H1 (cell line): ENCODE results near the gene TAS2R30. TPM values are rescaled to one million over a fixed set of nuclear protein-coding genes. Genes with fewer than 3 reads are reported as not detected.

ENCODE experiments used
- CTCF ChIA-PET: fragments of 300-600 bp; sonication (Branson Sonifier 250); formaldehyde crosslinking; loops from one replicate; lab custom pipeline; 2021; ENCODE audit not compliant: partially characterized antibody; lab: Charles Lee
- POLR2A ChIA-PET: fragments of 300-600 bp; sonication (Branson Sonifier 250); formaldehyde crosslinking; loops from one replicate; lab custom pipeline; 2021; ENCODE audit warnings: inconsistent platforms; ENCODE audit not compliant: partially characterized antibody; lab: Charles Lee
- DNase-seq, 2 experiments: peaks; one replicate each; pipeline versions ENCODE4 v3.0.0 to v3.0.0-alpha.2; 2010 to 2022; ENCODE audit warnings: low spot score in 2 of 2, low read depth in 1 of 2, mixed read lengths in 1 of 2
- FAIRE-seq: peaks from 2 replicates; lab custom pipeline; 2011; peaks lifted over from hg19 to GRCh38; lab: Jason Lieb, UNC
- H2AFZ ChIP-seq: 2 replicates; pipeline ENCODE4 v1.8.1; 2012; ENCODE audit warnings: low read length, inconsistent platforms
- H2AK5ac ChIP-seq: 2 replicates; pipeline ENCODE4 v1.6.1; 2013; ENCODE audit warnings: low read depth, low read length
- H2BK120ac ChIP-seq: replicated peaks from 2 replicates; pipeline ENCODE3; 2013; ENCODE audit warnings: low read depth, low read length, inconsistent platforms
- H2BK12ac ChIP-seq: 2 replicates; pipeline ENCODE4 v1.6.1; 2013; ENCODE audit warnings: low read depth, low read length
- H2BK15ac ChIP-seq: 2 replicates; pipeline ENCODE4 v1.6.1; 2013; ENCODE audit warnings: low read length
- H2BK20ac ChIP-seq: 2 replicates; pipeline ENCODE4 v1.6.1; 2013; ENCODE audit warnings: low read length
- H2BK5ac ChIP-seq: 2 replicates; pipeline ENCODE4 v1.6.1; 2013; ENCODE audit warnings: low read depth, low read length
- H3K14ac ChIP-seq: 2 replicates; pipeline ENCODE4 v1.6.1; 2013; ENCODE audit warnings: inconsistent platforms; ENCODE audit not compliant: insufficient read length
- H3K18ac ChIP-seq: 2 replicates; pipeline ENCODE4 v1.6.1; 2013; ENCODE audit warnings: low read length; ENCODE audit errors: extremely low read depth
- H3K23ac ChIP-seq: 2 replicates; pipeline ENCODE4 v1.6.1; 2013; ENCODE audit warnings: inconsistent platforms; ENCODE audit not compliant: insufficient read length
- H3K23me2 ChIP-seq: 2 replicates; pipeline ENCODE4 v1.6.1; 2013; ENCODE audit warnings: low read depth, low read length
- H3K27ac ChIP-seq: 2 replicates; pipeline ENCODE4 v1.6.1; 2011; ENCODE audit warnings: low read depth, low read length, inconsistent platforms
- H3K27me3 ChIP-seq, 4 experiments: replicated peaks in 1 of 4; 1 replicate in 1 of 4; 2 replicates in 3 of 4; pipeline versions ENCODE4 v1.6.1 to v1.8.1; 2011 to 2013; ENCODE audit warnings: low read length in 3 of 4, mild to moderate bottlenecking in 3 of 4, inconsistent platforms in 2 of 4, mixed read lengths in 2 of 4, moderate library complexity in 1 of 4; ENCODE audit not compliant: control insufficient read depth in 3 of 4, insufficient read depth in 3 of 4; ENCODE audit errors: extremely low read depth in 1 of 4
- H3K36me3 ChIP-seq, 4 experiments: 2 replicates each; pipeline versions ENCODE4 v1.6.1 to v1.8.1; 2011 to 2013; ENCODE audit warnings: mild to moderate bottlenecking in 4 of 4, low read length in 3 of 4, moderate library complexity in 2 of 4, control low read depth in 1 of 4, inconsistent platforms in 1 of 4; ENCODE audit not compliant: insufficient read depth in 4 of 4, control insufficient read depth in 2 of 4
- H3K4ac ChIP-seq: replicated peaks from 2 replicates; pipeline ENCODE3; 2013; ENCODE audit warnings: low read length, low read depth, mixed read lengths, inconsistent platforms; ENCODE audit not compliant: insufficient read length
- H3K4me1 ChIP-seq, 4 experiments: replicated peaks in 1 of 4; 1 replicate in 1 of 4; 2 replicates in 3 of 4; pipeline versions ENCODE4 v1.6.1 to v1.8.1; 2011 to 2013; ENCODE audit warnings: low read length in 3 of 4, inconsistent platforms in 2 of 4, mixed read lengths in 1 of 4; ENCODE audit not compliant: insufficient read depth in 4 of 4, control insufficient read depth in 3 of 4
- H3K4me2 ChIP-seq, 2 experiments: 2 replicates each; pipeline versions ENCODE4 v1.6.1 to v1.8.1; 2011 to 2013; ENCODE audit warnings: low read depth in 2 of 2, low read length in 2 of 2, control low read depth in 1 of 2, inconsistent platforms in 1 of 2, mild to moderate bottlenecking in 1 of 2; ENCODE audit not compliant: insufficient read depth in 1 of 2
- H3K4me3 ChIP-seq, 4 experiments: fragments of 200-600, 300-600 bp in 1 of 4; sonication (generic), shearing (Covaris generic), sonication (Bioruptor Twin) in 1 of 4; 2 replicates each; pipeline versions ENCODE4 v1.5.1 to v1.8.1; 2011 to 2016; ENCODE audit warnings: low read length in 4 of 4, low read depth in 3 of 4, control low read depth in 2 of 4, inconsistent platforms in 2 of 4, mild to moderate bottlenecking in 2 of 4, mixed read lengths in 1 of 4, moderate library complexity in 1 of 4; ENCODE audit not compliant: insufficient read depth in 2 of 4; ENCODE audit errors: extremely low read depth in 1 of 4
- H3K56ac ChIP-seq: replicated peaks from 2 replicates; pipeline ENCODE3; 2013; ENCODE audit warnings: low read depth, mild to moderate bottlenecking, mixed read lengths, low read length, inconsistent platforms; ENCODE audit not compliant: insufficient read length
- H3K79me1 ChIP-seq: 2 replicates; pipeline ENCODE4 v1.6.1; 2013; ENCODE audit warnings: low read depth, low read length, control low read depth
- H3K79me2 ChIP-seq, 2 experiments: 2 replicates each; pipeline versions ENCODE4 v1.6.1 to v1.8.1; 2012 to 2013; ENCODE audit warnings: low read length in 2 of 2, mild to moderate bottlenecking in 2 of 2, inconsistent platforms in 1 of 2; ENCODE audit not compliant: insufficient read depth in 2 of 2, control insufficient read depth in 1 of 2
- H3K9ac ChIP-seq, 4 experiments: replicated peaks in 1 of 4; 1 replicate in 1 of 4; 2 replicates in 3 of 4; pipeline versions ENCODE4 v1.6.1 to v1.8.1; 2011 to 2013; ENCODE audit warnings: low read depth in 3 of 4, low read length in 3 of 4, control low read depth in 2 of 4, mild to moderate bottlenecking in 2 of 4, moderate library complexity in 2 of 4, inconsistent platforms in 1 of 4; ENCODE audit errors: extremely low read depth in 1 of 4
- H3K9me3 ChIP-seq, 2 experiments: 2 replicates each; pipeline versions ENCODE4 v1.6.1 to v1.8.1; 2012 to 2013; ENCODE audit warnings: mild to moderate bottlenecking in 2 of 2, moderate library complexity in 2 of 2, control low read depth in 1 of 2, inconsistent platforms in 1 of 2, low read depth in 1 of 2, low read length in 1 of 2, mixed read lengths in 1 of 2; ENCODE audit not compliant: insufficient read depth in 2 of 2
- H4K20me1 ChIP-seq, 2 experiments: replicated peaks in 1 of 2; 2 replicates each; pipeline versions ENCODE3 to v1.8.1; 2011 to 2013; ENCODE audit warnings: inconsistent platforms in 2 of 2, low read length in 2 of 2, mild to moderate bottlenecking in 1 of 2; ENCODE audit not compliant: insufficient read depth in 2 of 2, control insufficient read depth in 1 of 2
- H4K5ac ChIP-seq: 2 replicates; pipeline ENCODE4 v1.6.1; 2013; ENCODE audit warnings: low read length, low read depth, mixed read lengths, inconsistent platforms; ENCODE audit not compliant: insufficient read length
- H4K8ac ChIP-seq: 2 replicates; pipeline ENCODE4 v1.8.0; 2013; ENCODE audit warnings: mild to moderate bottlenecking, moderate library complexity, low read length, inconsistent platforms; ENCODE audit not compliant: insufficient read depth; ENCODE audit errors: extremely low read depth
- H4K91ac ChIP-seq: replicated peaks from 2 replicates; pipeline ENCODE3; 2013; ENCODE audit warnings: low read length, mixed read lengths, inconsistent platforms; ENCODE audit not compliant: insufficient read length
- ATF2 ChIP-seq: IDR thresholded peaks from 2 replicates; pipeline ENCODE4 v1.6.1; 2012; ENCODE audit warnings: low read length, inconsistent platforms
- CBX8 ChIP-seq: fragments of 300-800, 300-1000 bp; sonication (generic); IDR thresholded peaks from 2 replicates; pipeline ENCODE4 v1.7.1; 2016; ENCODE audit warnings: low read depth, low read length, borderline replicate concordance
- CHD1 ChIP-seq: IDR thresholded peaks from 2 replicates; pipeline ENCODE4 v1.6.1; 2012; ENCODE audit warnings: low read depth, low read length, improper control_type of control experiment
- CREB1 ChIP-seq: IDR thresholded peaks from 2 replicates; pipeline ENCODE4 v1.6.1; 2012; ENCODE audit warnings: inconsistent platforms
- FOSL1 ChIP-seq: IDR thresholded peaks from 2 replicates; pipeline ENCODE4 v1.6.1; 2011; ENCODE audit warnings: mild to moderate bottlenecking, low read depth, low read length, moderate library complexity; ENCODE audit not compliant: insufficient read depth
- JUN ChIP-seq: IDR thresholded peaks from 2 replicates; pipeline ENCODE4 v1.6.1; 2011; ENCODE audit warnings: low read depth, mild to moderate bottlenecking, improper control_type of control experiment, low read length
- KDM1A ChIP-seq: fragments of 200-600, 300-600 bp; sonication (generic); IDR thresholded peaks from 2 replicates; pipeline ENCODE4 v1.7.1; 2016; ENCODE audit warnings: mild to moderate bottlenecking, low read length, borderline replicate concordance
- MAFK ChIP-seq: IDR thresholded peaks from 2 replicates; pipeline ENCODE4 v1.6.1; 2012; ENCODE audit warnings: low read depth, mild to moderate bottlenecking, improper control_type of control experiment, low read length
- NRF1 ChIP-seq: IDR thresholded peaks from 2 replicates; pipeline ENCODE4 v1.6.1; 2011; ENCODE audit warnings: mild to moderate bottlenecking, low read depth, low read length, improper control_type of control experiment
- POLR2A ChIP-seq, 2 experiments: IDR thresholded peaks; 1 replicate in 1 of 2; 2 replicates in 1 of 2; pipeline ENCODE4 v1.6.1; 2011; ENCODE audit warnings: low read depth in 2 of 2, low read length in 2 of 2, mild to moderate bottlenecking in 2 of 2; ENCODE audit errors: control extremely low read depth in 1 of 2
- RXRA ChIP-seq: IDR thresholded peaks from 2 replicates; pipeline ENCODE4 v1.6.1; 2011; ENCODE audit warnings: low read depth, mild to moderate bottlenecking, low read length, moderate library complexity; ENCODE audit not compliant: insufficient read depth
- SIN3A ChIP-seq, 2 experiments: IDR thresholded peaks in 1 of 2; conservative IDR thresholded peaks in 1 of 2; 2 replicates each; pipeline ENCODE4 v1.6.1; 2011 to 2012; ENCODE audit warnings: low read length in 2 of 2, improper control_type of control experiment in 1 of 2, low read depth in 1 of 2, mild to moderate bottlenecking in 1 of 2
- SP2 ChIP-seq: IDR thresholded peaks from 2 replicates; pipeline ENCODE4 v1.6.1; 2012; ENCODE audit warnings: mild to moderate bottlenecking, low read length, inconsistent platforms
- SP4 ChIP-seq: IDR thresholded peaks from 2 replicates; pipeline ENCODE4 v1.6.1; 2012; ENCODE audit warnings: low read length, inconsistent platforms
- TAF1 ChIP-seq: IDR thresholded peaks from 2 replicates; pipeline ENCODE4 v1.6.1; 2011; ENCODE audit warnings: mild to moderate bottlenecking, low read depth, low read length
- WGBS, 2 experiments: shearing (Covaris generic) in 1 of 2; methylation state at CpG; one replicate each; pipeline versions ENCODE4 v1.1.6 to v1.1.7; 2013 to 2015; ENCODE audit warnings: low lambda C conversion rate in 2 of 2, mixed read lengths in 2 of 2, inconsistent platforms in 1 of 2, low coverage in 1 of 2, missing lambda C conversion rate in 1 of 2; ENCODE audit not compliant: insufficient replicate concordance in 2 of 2, insufficient coverage in 1 of 2, insufficient read length in 1 of 2; ENCODE audit errors: extremely low coverage in 1 of 2, missing lambda C conversion rate in 1 of 2; 5-methylcytosine and 5-hydroxymethylcytosine counted together
- polyA plus RNA-seq, 7 experiments: library from polyadenylated mRNA; depleted of rRNA in 3 of 7; stranded (reverse) in 5 of 7; unstranded in 2 of 7; fragments of >200 nt in 5 of 7; fragments of 200-250 nt in 2 of 7; gene quantifications; 1 replicate in 5 of 7; 2 replicates in 1 of 7; 4 replicates in 1 of 7; pipeline versions ENCODE4 v1.2.1 to v1.2.3, GENCODE V29; 2011 to 2013; ENCODE audit warnings: missing spikeins in 2 of 7, mixed read lengths in 2 of 7
- total RNA-seq: library from RNA; stranded (reverse); fragmentation: NEBNext Ultra II Directional; extraction: Animal tissue kit (Norgen Biotek cat#: 25700); gene quantifications from 2 replicates; pipeline ENCODE4 v1.2.1, GENCODE V29; 2021

Gene TAS2R30
- total and polyA plus RNA-seq, 2 of the 8 experiments (the other 6 are each of a cell fraction or from before 2014, with no cell fraction given) = 0.33 to 1.0 TPM

GRCh38 chr12:11130382-11130781 lies 4.1 kb downstream of the TAS2R30 start:
- Histone ChIP-seq H2AK5ac (no peak overlapping the region), H4K20me1 (no peaks in the 10 kb centered on the region), H2BK12ac (no peak overlapping the region), H2BK5ac (no peak overlapping the region), H4K91ac (no peak overlapping the region), H3K4me1 (no peaks in the 10 kb centered on the region), H3K79me2 (peaks cover 5 to 67% of the 10 kb centered on the region in 2 experiments; a peak in 3 of 4 replicates), H3K23me2 (no peaks in the 10 kb centered on the region), H3K14ac (no peak overlapping the region), H3K18ac (no peak overlapping the region), H4K8ac (no peak overlapping the region), H2BK20ac (no peak overlapping the region), H2AFZ (no peak overlapping the region), H3K27me3 (no peaks in the 10 kb centered on the region), H2BK120ac (no peak overlapping the region), H3K27ac (no peak overlapping the region), H3K36me3 (no peaks in the 10 kb centered on the region), H3K4me2 (no peak overlapping the region), H3K56ac (no peak overlapping the region), H3K4me3 (no peak overlapping the region), H2BK15ac (no peak overlapping the region), H4K5ac (no peak overlapping the region), H3K9me3 (no peaks in the 10 kb centered on the region), H3K9ac (no peak overlapping the region; a peak in 1 of 7 replicates), H3K79me1 (peaks cover 5% of the 10 kb centered on the region), H3K23ac (no peak overlapping the region), H3K4ac (no peak overlapping the region)
- FAIRE-seq (no peak), DNase-seq (no peak)
- ChIA-PET CTCF (no interaction called here), POLR2A (no interaction called here)
- 92% methylated on average over 3 of the region's 3 CpGs; no CpG with 5 or more reads in 1 of the 2 experiments for WGBS, 2 experiments
- TF ChIP-seq POLR2A (IDR thresholded peaks at IDR 0.05; ENCODE audit: control extremely low read depth in 1 of 2, low read depth in 2 of 2, low read length in 2 of 2) (no peak), CHD1 (no peak), RXRA (no peak), JUN (no peak), CBX8 (no peak), FOSL1 (no peak), CREB1 (no peak), NRF1 (no peak), KDM1A (no peak), MAFK (no peak), SIN3A (conservative IDR thresholded peaks at IDR 0.05 in 1 of 2, IDR thresholded peaks at IDR 0.05 in 1 of 2; ENCODE audit: low read depth in 1 of 2, low read length in 2 of 2) (no peak), ATF2 (no peak), SP4 (no peak), TAF1 (no peak), SP2 (no peak)
